Measurements from ENCODE around the gene AGL. TPM values are rescaled to one million over a fixed set of nuclear protein-coding genes. Genes with fewer than 3 reads are reported as not detected.

AGL gene
- total and polyA plus RNA-seq, 2 of the 8 experiments (the other 6 are each of a cell fraction or from before 2014, with no cell fraction given): 2.7 to 19.2 TPM

GRCh38 chr1:99820546-99820945, 29.6 kb upstream of the AGL start:
- Histone ChIP-seq H3K4me1 (replicated peaks in 1 of 4; ENCODE audit: control insufficient read depth in 3 of 4, insufficient read depth in 4 of 4, low read length in 3 of 4) (no peaks in the 10 kb centered on the region), H2BK120ac (replicated peaks; ENCODE audit: low read depth, low read length) (no peak overlapping the region), H2AFZ (ENCODE audit: low read length) (no peak overlapping the region), H4K5ac (ENCODE audit: insufficient read length, low read depth, low read length) (no peak overlapping the region), H3K23me2 (ENCODE audit: low read depth, low read length) (no peaks in the 10 kb centered on the region), H4K91ac (replicated peaks; ENCODE audit: insufficient read length, low read length) (no peak overlapping the region), H3K79me1 (ENCODE audit: low read depth, low read length) (no peaks in the 10 kb centered on the region), H3K4me2 (ENCODE audit: insufficient read depth in 1 of 2, low read depth in 2 of 2, low read length in 2 of 2) (no peak overlapping the region), H3K79me2 (ENCODE audit: control insufficient read depth in 1 of 2, insufficient read depth in 2 of 2, low read length in 2 of 2) (no peaks in the 10 kb centered on the region), H3K9me3 (ENCODE audit: insufficient read depth in 2 of 2, low read depth in 1 of 2, low read length in 1 of 2) (peaks cover 2 to 4% of the 10 kb centered on the region in 2 experiments; a peak in 2 of 4 replicates), H4K8ac (ENCODE audit: extremely low read depth, insufficient read depth, low read length) (no peak overlapping the region), H3K18ac (ENCODE audit: extremely low read depth, low read length) (no peak overlapping the region), H2BK20ac (ENCODE audit: low read length) (no peak overlapping the region), H3K23ac (ENCODE audit: insufficient read length) (no peak overlapping the region), H2BK12ac (ENCODE audit: low read depth, low read length) (no peak overlapping the region), H2AK5ac (ENCODE audit: low read depth, low read length) (no peak overlapping the region), H3K4me3 (ENCODE audit: extremely low read depth in 1 of 4, insufficient read depth in 2 of 4, low read depth in 3 of 4, low read length in 4 of 4) (no peak overlapping the region), H2BK5ac (ENCODE audit: low read depth, low read length) (no peak overlapping the region), H3K27me3 (replicated peaks in 1 of 4; ENCODE audit: control insufficient read depth in 3 of 4, extremely low read depth in 1 of 4, insufficient read depth in 3 of 4, low read length in 3 of 4) (no peaks in the 10 kb centered on the region), H3K36me3 (ENCODE audit: control insufficient read depth in 2 of 4, insufficient read depth in 4 of 4, low read length in 3 of 4) (no peaks in the 10 kb centered on the region), H4K20me1 (replicated peaks in 1 of 2; ENCODE audit: control insufficient read depth in 1 of 2, insufficient read depth in 2 of 2, low read length in 2 of 2) (no peaks in the 10 kb centered on the region), H3K14ac (ENCODE audit: insufficient read length) (no peak overlapping the region), H2BK15ac (ENCODE audit: low read length) (no peak overlapping the region), H3K4ac (replicated peaks; ENCODE audit: insufficient read length, low read depth, low read length) (no peak overlapping the region), H3K56ac (replicated peaks; ENCODE audit: insufficient read length, low read depth, low read length) (no peak overlapping the region), H3K27ac (ENCODE audit: low read depth, low read length) (no peak overlapping the region), H3K9ac (replicated peaks in 1 of 4; ENCODE audit: extremely low read depth in 1 of 4, low read depth in 3 of 4, low read length in 3 of 4) (no peak overlapping the region)
- POLR2A ChIA-PET (ENCODE audit: partially characterized antibody): no interaction called here
- CTCF ChIA-PET (ENCODE audit: partially characterized antibody): interaction anchor here (0.9 kb wide), 1 partner anchor 9 kb away, joined by 3 read pairs; no protein-coding TSS in a partner anchor
- DNase-seq (ENCODE audit: low read depth in 1 of 2, low spot score in 2 of 2) (no peak), FAIRE-seq (no peak)
- 58% methylated on average over 4 of the region's 4 CpGs; no CpG with 5 or more reads in 1 of the 2 experiments for WGBS, 2 experiments (ENCODE audit: extremely low coverage in 1 of 2, insufficient coverage in 1 of 2, insufficient read length in 1 of 2, insufficient replicate concordance in 2 of 2, low coverage in 1 of 2, low lambda C conversion rate in 2 of 2, missing lambda C conversion rate in 1 of 2)
- no peak for TF ChIP-seq BRCA1 (IDR thresholded peaks at IDR 0.05; ENCODE audit: low read depth, low read length)
- TF ChIP-seq RAD21 (IDR thresholded peaks at IDR 0.05 in 1 of 2, conservative IDR thresholded peaks at IDR 0.05 in 1 of 2; ENCODE audit: low read depth in 2 of 2, low read length in 2 of 2): no peak
- no peak for TF ChIP-seq CHD2 (IDR thresholded peaks at IDR 0.05; ENCODE audit: low read length)
- no peak for TF ChIP-seq RNF2 (IDR thresholded peaks at IDR 0.05; ENCODE audit: borderline replicate concordance, low read depth, low read length, missing control alignments, poor library complexity, severe bottlenecking)
- TF ChIP-seq SP4 (IDR thresholded peaks at IDR 0.05; ENCODE audit: low read length): no peak
- no peak for TF ChIP-seq E2F6 (IDR thresholded peaks at IDR 0.05)
- TF ChIP-seq CBX5 (IDR thresholded peaks at IDR 0.05; ENCODE audit: low read depth, low read length): no peak
- no peak for TF ChIP-seq CTBP2 (IDR thresholded peaks at IDR 0.05; ENCODE audit: borderline replicate concordance, insufficient read depth, insufficient read length, low read length)
- no peak for TF ChIP-seq USF2 (IDR thresholded peaks at IDR 0.05; ENCODE audit: low read length)
- no peak for TF ChIP-seq TEAD4 (IDR thresholded peaks at IDR 0.05; ENCODE audit: low read depth, low read length)
- no peak for TF ChIP-seq FOSL1 (IDR thresholded peaks at IDR 0.05; ENCODE audit: insufficient read depth, low read depth, low read length)
- TF ChIP-seq KDM5A (IDR thresholded peaks at IDR 0.05; ENCODE audit: low read length): no peak
